ENCODE measurements around the gene FDCSP. TPM values are rescaled to one million over a fixed set of nuclear protein-coding genes. Genes with fewer than 3 reads are reported as not detected.
"Not testable (repeated sequence)": the region's sequence is repeated elsewhere in the genome, so short reads cannot be mapped to it uniquely, and the experiment has no call there.

Gene FDCSP
- total and polyA plus RNA-seq, 2 donors (not counting 1 experiment from before 2014, with no cell fraction given), result not detected

DNA sequence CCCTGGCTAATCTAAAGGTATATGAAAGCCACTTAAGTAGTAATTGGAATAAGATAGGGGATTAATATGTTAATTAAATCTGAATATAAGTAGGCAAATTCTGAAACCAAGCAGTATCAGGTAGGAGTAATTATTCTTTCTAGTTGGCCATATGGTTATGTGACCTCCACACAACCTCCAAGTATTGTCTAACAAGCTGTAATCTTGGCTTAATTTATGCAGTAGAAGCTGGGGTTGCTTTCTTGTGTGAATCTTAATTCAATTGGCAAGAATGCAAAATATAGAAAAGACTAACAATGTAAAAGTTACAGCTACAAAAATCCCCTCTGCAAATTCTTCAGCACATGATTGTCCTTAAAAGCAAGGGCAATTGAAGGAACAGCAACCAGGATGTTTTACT, 9.8 kb upstream of the FDCSP start:
- H3K27ac ChIP-seq (ENCODE audit: low read length in 2 of 2); H3K36me3 ChIP-seq (replicated peaks in 1 of 2; ENCODE audit: control extremely low read depth in 1 of 2, control insufficient read depth in 1 of 2, extremely low read depth in 1 of 2, insufficient read depth in 2 of 2, low read length in 1 of 2); intact Hi-C loops (cut with micrococcal nuclease); ATAC-seq (ENCODE audit: low read depth); H3K27me3 Mint-ChIP-seq; H4K20me1 ChIP-seq (ENCODE audit: control insufficient read depth, insufficient read depth, low read length, poor library complexity, severe bottlenecking); H3K79me2 ChIP-seq (ENCODE audit: control insufficient read depth, insufficient read depth, low read length); H3K9me3 Mint-ChIP-seq (ENCODE audit: insufficient read depth); H3K4me3 ChIP-seq (ENCODE audit: control extremely low read depth in 1 of 5, extremely low read depth in 1 of 5, insufficient read depth in 1 of 5, low read depth in 2 of 5, low read length in 4 of 5); H3K27me3 ChIP-seq (replicated peaks in 1 of 4; ENCODE audit: control extremely low read depth in 1 of 4, control insufficient read depth in 3 of 4, insufficient read depth in 4 of 4, low read length in 3 of 4); H3K27ac Mint-ChIP-seq; CTCF ChIA-PET; H2AFZ ChIP-seq (ENCODE audit: insufficient read depth, low read depth, low read length, poor library complexity, severe bottlenecking); H3K4me1 Mint-ChIP-seq; H3K4me1 ChIP-seq (ENCODE audit: control insufficient read depth in 2 of 2, insufficient read depth in 2 of 2, low read length in 2 of 2); H3K4me3 Mint-ChIP-seq; H3K9me3 ChIP-seq (ENCODE audit: control extremely low read depth in 1 of 3, control insufficient read depth in 2 of 3, insufficient read depth in 1 of 3, low read length in 2 of 3); DNase-seq; H3K4me2 ChIP-seq (replicated peaks; ENCODE audit: low read depth, low read length, poor library complexity, severe bottlenecking); POLR2A ChIA-PET; H3K9ac ChIP-seq (ENCODE audit: low read length): not testable (repeated sequence)

DNA sequence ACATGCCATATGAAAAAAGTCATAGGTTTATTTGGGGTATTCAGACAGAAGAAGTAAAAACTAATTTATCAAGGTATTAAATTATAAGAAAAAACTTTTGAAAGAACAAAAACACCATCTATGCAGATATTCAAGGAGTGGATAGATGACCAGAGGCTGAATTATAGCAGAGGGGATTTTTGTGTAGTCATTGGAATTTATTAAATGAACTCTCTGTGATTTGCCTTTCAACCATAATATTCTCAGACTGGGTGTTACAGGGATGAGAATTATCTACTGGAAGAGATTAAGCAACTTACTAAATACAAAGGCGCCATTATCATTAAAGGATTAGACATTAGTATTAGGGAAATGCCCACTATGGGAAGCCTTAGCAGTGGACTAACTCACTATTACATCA, 9.4 kb upstream of the FDCSP start:
- DNase-seq; H3K36me3 ChIP-seq (replicated peaks in 1 of 2; ENCODE audit: control extremely low read depth in 1 of 2, control insufficient read depth in 1 of 2, extremely low read depth in 1 of 2, insufficient read depth in 2 of 2, low read length in 1 of 2); H3K27ac Mint-ChIP-seq; H3K4me1 Mint-ChIP-seq; H3K9me3 ChIP-seq (ENCODE audit: control extremely low read depth in 1 of 3, control insufficient read depth in 2 of 3, insufficient read depth in 1 of 3, low read length in 2 of 3); H3K27me3 ChIP-seq (replicated peaks in 1 of 4; ENCODE audit: control extremely low read depth in 1 of 4, control insufficient read depth in 3 of 4, insufficient read depth in 4 of 4, low read length in 3 of 4); H4K20me1 ChIP-seq (ENCODE audit: control insufficient read depth, insufficient read depth, low read length, poor library complexity, severe bottlenecking); H3K79me2 ChIP-seq (ENCODE audit: control insufficient read depth, insufficient read depth, low read length); H3K9me3 Mint-ChIP-seq (ENCODE audit: insufficient read depth); H3K4me2 ChIP-seq (replicated peaks; ENCODE audit: low read depth, low read length, poor library complexity, severe bottlenecking); H3K4me3 Mint-ChIP-seq; intact Hi-C loops (cut with micrococcal nuclease); POLR2A ChIA-PET; H3K27me3 Mint-ChIP-seq; CTCF ChIA-PET; H2AFZ ChIP-seq (ENCODE audit: insufficient read depth, low read depth, low read length, poor library complexity, severe bottlenecking); H3K9ac ChIP-seq (ENCODE audit: low read length); ATAC-seq (ENCODE audit: low read depth); H3K27ac ChIP-seq (ENCODE audit: low read length in 2 of 2); H3K4me3 ChIP-seq (ENCODE audit: control extremely low read depth in 1 of 5, extremely low read depth in 1 of 5, insufficient read depth in 1 of 5, low read depth in 2 of 5, low read length in 4 of 5); H3K4me1 ChIP-seq (ENCODE audit: control insufficient read depth in 2 of 2, insufficient read depth in 2 of 2, low read length in 2 of 2): not testable (repeated sequence)
- no CpG with 5 or more reads among the region's 1 CpG for WGBS (ENCODE audit: insufficient coverage)

DNA sequence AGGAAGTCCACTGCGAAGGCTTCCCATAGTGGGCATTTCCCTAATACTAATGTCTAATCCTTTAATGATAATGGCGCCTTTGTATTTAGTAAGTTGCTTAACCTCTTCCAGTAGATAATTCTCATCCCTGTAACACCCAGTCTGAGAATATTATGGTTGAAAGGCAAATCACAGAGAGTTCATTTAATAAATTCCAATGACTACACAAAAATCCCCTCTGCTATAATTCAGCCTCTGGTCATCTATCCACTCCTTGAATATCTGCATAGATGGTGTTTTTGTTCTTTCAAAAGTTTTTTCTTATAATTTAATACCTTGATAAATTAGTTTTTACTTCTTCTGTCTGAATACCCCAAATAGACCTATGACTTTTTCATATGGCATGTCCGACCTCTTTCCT, 4.5 kb upstream of the FDCSP start:
- H3K9me3 Mint-ChIP-seq (ENCODE audit: insufficient read depth); H3K4me3 Mint-ChIP-seq; H3K27ac Mint-ChIP-seq; DNase-seq; ATAC-seq (ENCODE audit: low read depth); H3K36me3 ChIP-seq (replicated peaks in 1 of 2; ENCODE audit: control extremely low read depth in 1 of 2, control insufficient read depth in 1 of 2, extremely low read depth in 1 of 2, insufficient read depth in 2 of 2, low read length in 1 of 2); H3K9me3 ChIP-seq (ENCODE audit: control extremely low read depth in 1 of 3, control insufficient read depth in 2 of 3, insufficient read depth in 1 of 3, low read length in 2 of 3); H3K9ac ChIP-seq (ENCODE audit: low read length); intact Hi-C loops (cut with micrococcal nuclease); H2AFZ ChIP-seq (ENCODE audit: insufficient read depth, low read depth, low read length, poor library complexity, severe bottlenecking); H3K4me3 ChIP-seq (ENCODE audit: control extremely low read depth in 1 of 5, extremely low read depth in 1 of 5, insufficient read depth in 1 of 5, low read depth in 2 of 5, low read length in 4 of 5); H3K4me1 Mint-ChIP-seq; H3K4me1 ChIP-seq (ENCODE audit: control insufficient read depth in 2 of 2, insufficient read depth in 2 of 2, low read length in 2 of 2); CTCF ChIA-PET; POLR2A ChIA-PET; H3K27ac ChIP-seq (ENCODE audit: low read length in 2 of 2); H3K27me3 ChIP-seq (replicated peaks in 1 of 4; ENCODE audit: control extremely low read depth in 1 of 4, control insufficient read depth in 3 of 4, insufficient read depth in 4 of 4, low read length in 3 of 4); H3K27me3 Mint-ChIP-seq; H3K4me2 ChIP-seq (replicated peaks; ENCODE audit: low read depth, low read length, poor library complexity, severe bottlenecking); H3K79me2 ChIP-seq (ENCODE audit: control insufficient read depth, insufficient read depth, low read length); H4K20me1 ChIP-seq (ENCODE audit: control insufficient read depth, insufficient read depth, low read length, poor library complexity, severe bottlenecking): not testable (repeated sequence)
- WGBS (ENCODE audit: insufficient coverage), result no CpG with 5 or more reads among the region's 3 CpGs

DNA sequence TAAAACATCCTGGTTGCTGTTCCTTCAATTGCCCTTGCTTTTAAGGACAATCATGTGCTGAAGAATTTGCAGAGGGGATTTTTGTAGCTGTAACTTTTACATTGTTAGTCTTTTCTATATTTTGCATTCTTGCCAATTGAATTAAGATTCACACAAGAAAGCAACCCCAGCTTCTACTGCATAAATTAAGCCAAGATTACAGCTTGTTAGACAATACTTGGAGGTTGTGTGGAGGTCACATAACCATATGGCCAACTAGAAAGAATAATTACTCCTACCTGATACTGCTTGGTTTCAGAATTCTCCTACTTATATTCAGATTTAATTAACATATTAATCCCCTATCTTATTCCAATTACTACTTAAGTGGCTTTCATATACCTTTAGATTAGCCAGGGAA, 4.1 kb upstream of the FDCSP start:
- H3K4me1 ChIP-seq (ENCODE audit: control insufficient read depth in 2 of 2, insufficient read depth in 2 of 2, low read length in 2 of 2); H3K4me3 ChIP-seq (ENCODE audit: control extremely low read depth in 1 of 5, extremely low read depth in 1 of 5, insufficient read depth in 1 of 5, low read depth in 2 of 5, low read length in 4 of 5); H3K79me2 ChIP-seq (ENCODE audit: control insufficient read depth, insufficient read depth, low read length); H3K27me3 Mint-ChIP-seq; H2AFZ ChIP-seq (ENCODE audit: insufficient read depth, low read depth, low read length, poor library complexity, severe bottlenecking); H3K9ac ChIP-seq (ENCODE audit: low read length); H4K20me1 ChIP-seq (ENCODE audit: control insufficient read depth, insufficient read depth, low read length, poor library complexity, severe bottlenecking); H3K9me3 ChIP-seq (ENCODE audit: control extremely low read depth in 1 of 3, control insufficient read depth in 2 of 3, insufficient read depth in 1 of 3, low read length in 2 of 3); intact Hi-C loops (cut with micrococcal nuclease); H3K4me2 ChIP-seq (replicated peaks; ENCODE audit: low read depth, low read length, poor library complexity, severe bottlenecking); H3K36me3 ChIP-seq (replicated peaks in 1 of 2; ENCODE audit: control extremely low read depth in 1 of 2, control insufficient read depth in 1 of 2, extremely low read depth in 1 of 2, insufficient read depth in 2 of 2, low read length in 1 of 2); DNase-seq; H3K27ac ChIP-seq (ENCODE audit: low read length in 2 of 2); H3K27ac Mint-ChIP-seq; POLR2A ChIA-PET; H3K27me3 ChIP-seq (replicated peaks in 1 of 4; ENCODE audit: control extremely low read depth in 1 of 4, control insufficient read depth in 3 of 4, insufficient read depth in 4 of 4, low read length in 3 of 4); CTCF ChIA-PET; ATAC-seq (ENCODE audit: low read depth); H3K4me3 Mint-ChIP-seq; H3K9me3 Mint-ChIP-seq (ENCODE audit: insufficient read depth); H3K4me1 Mint-ChIP-seq: not testable (repeated sequence)
